NCI-H748 (cell line): ENCODE measurements around the gene GPN1.
"Not testable (repeated sequence)": the region's sequence is repeated elsewhere in the genome, so short reads cannot be mapped to it uniquely, and the experiment has no call there.

Experiments
- DNase-seq: peaks from one replicate; lab custom pipeline; 2025; ENCODE audit not compliant: unreplicated experiment; lab: John Stamatoyannopoulos, UW

GPN1 gene

DNA sequence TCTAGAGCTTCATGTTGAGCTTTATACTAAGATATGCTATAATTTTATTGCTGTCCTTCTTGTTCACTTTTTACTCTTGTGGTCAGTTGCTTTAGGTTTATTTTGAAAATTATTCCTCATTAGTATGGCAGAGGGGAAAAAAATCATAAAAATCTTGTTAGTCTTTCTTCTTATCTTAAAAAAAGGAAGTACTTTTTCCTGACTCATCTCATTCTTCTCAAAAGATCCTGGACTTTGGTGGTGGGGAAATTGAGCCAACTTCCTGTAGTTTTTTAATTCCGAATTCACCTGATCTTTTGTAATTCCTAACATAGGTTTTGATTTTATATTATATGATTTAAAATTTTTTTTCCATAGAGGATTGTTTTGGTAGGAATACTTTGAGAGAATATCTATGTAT lies 38.6 kb downstream of the GPN1 start:
- DNase-seq: no peak

- DNase-seq: no peak
Observed at GRCh38 chr2:27671235-27671634, 42.4 kb downstream of the GPN1 start.

DNA sequence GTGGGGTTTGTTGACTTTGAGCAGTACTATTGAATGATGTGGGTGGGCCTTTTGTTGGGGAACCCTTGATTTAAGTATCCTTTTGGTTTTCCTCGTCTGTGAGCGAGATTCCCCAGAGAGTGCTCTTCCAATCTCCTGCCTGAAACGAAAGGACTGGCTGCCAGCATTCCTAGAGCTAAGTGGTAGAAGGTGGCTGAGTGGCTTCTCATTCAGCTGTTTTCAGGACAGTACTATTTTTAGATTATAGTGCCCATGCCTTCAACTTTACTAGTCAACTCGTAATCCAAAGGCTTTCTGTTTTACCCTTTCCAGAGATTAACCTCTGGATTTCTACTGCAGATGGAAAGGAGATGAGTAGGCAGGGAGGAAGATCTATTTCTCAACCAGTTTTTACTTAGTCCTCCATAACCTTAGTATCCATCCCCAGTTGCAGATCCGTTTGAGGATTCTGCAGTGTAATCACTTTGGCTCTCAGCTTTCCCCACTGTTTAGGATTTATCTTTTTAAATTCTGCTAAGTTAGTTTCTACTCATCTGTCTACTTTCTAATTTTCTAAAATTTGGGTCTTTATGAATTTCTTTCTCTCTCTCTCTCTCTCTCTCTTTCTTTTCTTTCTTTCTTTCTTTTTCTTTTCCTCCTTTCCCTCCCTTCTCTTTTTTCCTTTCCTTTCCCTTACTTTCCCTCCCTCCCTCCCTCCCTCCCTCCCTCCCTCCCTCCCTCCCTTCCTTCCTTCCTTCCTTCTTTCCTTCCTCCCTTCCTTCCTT lies 44.1 kb downstream of the GPN1 start:
- no peak for DNase-seq

GRCh38 chr2:27680571-27680970 lies 51.7 kb downstream of the GPN1 start:
- DNase-seq: no peak

DNA sequence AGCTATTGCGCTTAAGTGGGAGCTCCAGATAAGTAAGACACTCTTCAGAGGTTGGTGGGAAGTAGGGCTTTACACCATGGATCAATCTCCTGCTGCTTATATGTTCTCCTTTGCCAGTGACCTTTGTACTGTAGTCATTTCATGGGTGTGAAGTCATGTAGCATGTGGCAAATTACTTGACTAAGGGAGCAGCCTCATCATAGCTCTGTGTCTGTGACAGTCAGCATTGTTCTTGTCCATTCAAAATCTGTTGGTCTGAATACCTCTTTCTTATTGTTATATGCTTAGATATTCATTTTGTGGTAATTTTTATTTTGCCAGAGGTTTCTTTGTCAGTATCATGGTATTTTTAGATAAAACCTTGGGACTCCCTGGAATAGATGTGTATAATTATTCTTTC lies 53.0 kb downstream of the GPN1 start:
- DNase-seq: no peak

GRCh38 chr2:27682334-27682771 lies 53.5 kb downstream of the GPN1 start:
- not testable (repeated sequence) for DNase-seq

DNA sequence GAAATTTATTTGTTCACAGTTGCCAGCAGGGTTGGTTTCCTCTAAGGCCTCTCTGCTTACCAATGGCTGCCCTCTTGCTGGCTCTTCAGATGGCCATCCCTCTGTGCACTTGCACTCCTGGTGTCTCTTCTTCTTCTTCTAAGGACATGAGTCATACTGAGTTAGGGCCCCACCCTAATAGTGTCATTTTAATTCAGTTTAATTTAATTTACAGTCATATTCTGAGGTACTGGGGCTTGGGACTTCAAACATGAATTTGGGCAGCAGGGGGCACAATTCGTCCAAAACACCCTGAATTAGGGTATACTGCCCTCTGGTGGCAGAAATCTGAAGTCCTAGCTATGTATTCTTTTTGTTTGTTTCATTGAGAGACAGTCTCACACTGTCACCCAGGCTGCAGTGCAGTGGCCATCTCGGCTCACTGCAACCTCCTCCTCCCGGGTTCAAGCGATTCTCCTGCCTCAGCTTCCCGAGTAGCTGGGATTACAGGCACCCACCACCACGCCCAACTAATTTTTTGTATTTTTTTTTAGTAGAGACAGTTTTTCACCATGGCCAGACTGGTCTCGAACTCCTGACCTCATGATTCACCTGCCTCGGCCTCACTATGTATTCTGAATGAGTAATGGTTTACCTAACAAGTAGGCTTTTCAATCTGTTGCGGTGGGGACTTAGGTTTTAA lies 54.7 kb downstream of the GPN1 start:
- DNase-seq: peak; percentile 85

GRCh38 chr2:27685006-27685405 lies 56.2 kb downstream of the GPN1 start:
- DNase-seq: not testable (repeated sequence)

GRCh38 chr2:27685577-27685976 lies 56.7 kb downstream of the GPN1 start:
- DNase-seq: no peak

GRCh38 chr2:27687232-27687631 lies 58.4 kb downstream of the GPN1 start:
- DNase-seq: no peak

GRCh38 chr2:27689424-27689823 lies 60.6 kb downstream of the GPN1 start:
- DNase-seq: no peak

- DNase-seq: no peak
Observed at GRCh38 chr2:27690052-27690451, 61.2 kb downstream of the GPN1 start.

GRCh38 chr2:27697660-27698059 lies 68.8 kb downstream of the GPN1 start:
- DNase-seq: no peak
